D721Med (cell line): Measurements from ENCODE around the gene SCN9A.
"Not testable (repeated sequence)": the region's sequence is repeated elsewhere in the genome, so short reads cannot be mapped to it uniquely, and the experiment has no call there.

Experiments
- DNase-seq: peaks from one replicate; pipeline ENCODE4 v3.0.0; 2011; ENCODE audit warnings: low spot score; ENCODE audit not compliant: insufficient read length
- FAIRE-seq: peaks from 2 replicates; lab custom pipeline; 2011; peaks lifted over from hg19 to GRCh38; lab: Jason Lieb, UNC
- CTCF ChIP-seq: IDR thresholded peaks from 2 replicates; pipeline ENCODE4 v1.5.1; 2012; ENCODE audit warnings: mild to moderate bottlenecking, control low read depth; ENCODE audit not compliant: insufficient read depth; ENCODE audit errors: missing control alignments

The SCN9A gene

GRCh38 chr2:166411473-166412230 lies 35.9 kb upstream of the SCN9A start:
- DNase-seq (no peak), FAIRE-seq (no peak)
- no peak for TF ChIP-seq CTCF

- DNase-seq, result no peak
- FAIRE-seq, result no peak
- TF ChIP-seq CTCF, result no peak
These were observed 35.2 kb upstream of the SCN9A start for GRCh38 chr2:166410828-166411472.

- FAIRE-seq, DNase-seq: not testable (repeated sequence)
These were observed 32.0 kb upstream of the SCN9A start for GRCh38 chr2:166407746-166408145.

- no peak for TF ChIP-seq CTCF
- FAIRE-seq (no peak), DNase-seq (no peak)
These were observed 30.6 kb upstream of the SCN9A start for GRCh38 chr2:166406374-166406773.

GRCh38 chr2:166405569-166405926 lies 29.8 kb upstream of the SCN9A start:
- FAIRE-seq, result no peak
- TF ChIP-seq CTCF, result no peak
- DNase-seq, result no peak

GRCh38 chr2:166404831-166405568 lies 29.3 kb upstream of the SCN9A start:
- FAIRE-seq (no peak), DNase-seq (no peak)
- TF ChIP-seq CTCF, result no peak

- DNase-seq (no peak), FAIRE-seq (no peak)
- no peak for TF ChIP-seq CTCF
These were observed 18.5 kb upstream of the SCN9A start for GRCh38 chr2:166394245-166394644.
